GM19240 (cell line): ENCODE measurements around the gene MYBBP1A.

Experiments
- DNase-seq: peaks from one replicate; pipeline ENCODE4 v3.0.0; 2011; ENCODE audit warnings: low spot score; ENCODE audit not compliant: insufficient read length

The MYBBP1A gene

DNA sequence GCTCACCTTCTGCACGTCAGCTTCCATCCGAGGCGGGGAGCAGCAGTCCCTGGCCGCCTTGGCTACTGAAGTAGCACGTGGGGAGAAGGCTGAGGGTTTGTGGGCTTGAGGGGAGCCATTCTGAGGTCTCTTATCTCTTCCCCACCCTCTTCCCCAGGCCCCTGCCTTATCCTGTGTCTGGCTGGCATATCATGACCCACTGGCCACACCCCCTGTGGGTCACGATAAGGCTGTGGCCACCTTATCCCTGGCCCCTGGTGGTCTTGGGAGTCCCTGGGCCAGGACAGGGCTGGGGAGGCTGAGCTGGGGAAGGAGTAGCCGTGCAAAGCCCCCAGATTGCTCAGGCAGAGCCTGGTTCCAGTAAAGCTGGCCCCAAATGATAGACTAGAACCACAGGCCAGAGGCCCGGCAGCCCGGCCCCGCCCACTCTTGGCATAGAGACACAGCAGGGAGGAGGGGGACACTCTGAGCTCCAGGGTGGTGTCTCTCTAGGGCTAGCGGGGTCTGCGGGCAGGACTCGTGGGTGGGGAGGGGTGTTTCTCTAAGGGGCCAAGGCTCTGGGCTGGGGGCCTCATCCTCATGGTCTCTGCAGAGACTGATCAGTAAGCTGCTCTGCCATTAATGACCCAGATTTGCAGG, 48.9 kb downstream of the MYBBP1A start:
- DNase-seq: no peak

DNA sequence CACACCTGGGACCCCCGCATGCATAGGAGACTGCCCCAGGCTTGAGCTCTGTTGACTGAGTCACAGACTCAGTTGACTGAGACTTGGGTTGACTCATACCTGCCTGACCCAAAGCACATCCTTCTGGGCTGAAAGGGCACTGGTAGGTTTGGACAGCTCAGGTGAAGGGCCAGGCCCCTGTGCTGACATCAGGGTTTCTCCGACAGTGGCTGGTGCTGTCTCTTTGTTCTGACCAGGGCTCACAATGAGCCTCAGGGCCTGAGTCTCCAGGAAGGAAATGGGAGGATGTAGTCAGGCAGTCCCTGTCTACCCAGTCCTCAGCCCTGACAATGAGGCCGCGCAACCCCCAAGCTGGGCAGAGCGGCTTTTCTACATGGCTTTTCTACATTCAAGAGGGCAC, 50.0 kb downstream of the MYBBP1A start:
- DNase-seq: no peak

DNA sequence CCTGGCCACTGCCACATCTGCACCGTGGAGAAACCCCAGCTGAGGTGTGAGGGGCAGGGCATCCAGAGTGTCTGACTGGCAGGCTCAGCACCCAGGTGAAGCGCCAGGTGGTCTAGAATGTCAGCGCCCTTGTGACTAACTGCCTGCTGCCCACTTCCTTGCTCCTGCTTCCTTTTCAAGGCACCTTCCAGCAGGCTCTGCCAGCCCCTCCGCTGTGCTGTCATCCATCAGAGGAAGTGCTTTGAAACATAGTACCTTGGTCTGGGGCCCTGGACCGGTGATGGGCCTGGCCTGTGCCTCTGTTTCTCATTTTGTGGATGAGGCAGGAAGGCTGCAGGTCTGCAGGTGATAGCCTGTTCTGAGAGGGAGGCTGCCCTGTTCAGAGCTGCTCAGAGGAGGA, 51.0 kb downstream of the MYBBP1A start:
- no peak for DNase-seq

DNA sequence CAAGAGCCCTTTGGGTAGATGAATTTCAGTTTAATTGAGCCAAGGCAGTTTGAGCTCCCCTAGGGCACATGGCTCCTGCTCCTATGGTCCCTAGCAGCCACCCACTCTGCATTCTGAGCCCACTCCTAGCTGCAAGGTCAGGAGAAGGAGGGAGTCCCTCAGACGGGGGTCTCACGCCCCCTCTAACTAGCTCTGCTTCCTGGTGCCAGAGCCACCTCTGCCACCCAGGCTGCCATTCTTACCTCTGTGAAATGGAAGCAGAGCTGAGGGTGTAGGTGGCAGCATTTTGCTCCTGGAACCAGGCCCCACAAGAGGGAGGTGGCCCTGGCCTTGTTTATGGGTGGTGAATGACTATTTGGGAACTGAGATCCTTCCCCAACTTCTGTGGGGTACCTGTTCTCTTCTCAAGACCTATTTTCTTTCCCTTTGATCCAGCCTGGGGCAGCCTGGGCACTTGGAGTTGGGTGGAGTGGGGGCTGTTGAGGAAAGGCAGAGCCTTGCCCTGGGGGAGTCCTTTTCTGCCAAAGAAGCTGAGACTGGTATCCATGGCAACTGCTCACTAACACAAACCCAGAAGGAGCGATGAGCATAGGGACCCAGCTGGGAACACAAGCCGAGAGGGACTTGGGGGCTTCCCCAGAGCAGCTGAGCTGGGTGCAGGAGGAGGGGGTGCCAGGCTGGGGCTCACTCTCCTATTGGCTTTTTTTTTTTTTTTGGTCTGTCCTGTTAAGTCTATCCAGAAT, 51.7 kb downstream of the MYBBP1A start:
- DNase-seq: no peak

DNA sequence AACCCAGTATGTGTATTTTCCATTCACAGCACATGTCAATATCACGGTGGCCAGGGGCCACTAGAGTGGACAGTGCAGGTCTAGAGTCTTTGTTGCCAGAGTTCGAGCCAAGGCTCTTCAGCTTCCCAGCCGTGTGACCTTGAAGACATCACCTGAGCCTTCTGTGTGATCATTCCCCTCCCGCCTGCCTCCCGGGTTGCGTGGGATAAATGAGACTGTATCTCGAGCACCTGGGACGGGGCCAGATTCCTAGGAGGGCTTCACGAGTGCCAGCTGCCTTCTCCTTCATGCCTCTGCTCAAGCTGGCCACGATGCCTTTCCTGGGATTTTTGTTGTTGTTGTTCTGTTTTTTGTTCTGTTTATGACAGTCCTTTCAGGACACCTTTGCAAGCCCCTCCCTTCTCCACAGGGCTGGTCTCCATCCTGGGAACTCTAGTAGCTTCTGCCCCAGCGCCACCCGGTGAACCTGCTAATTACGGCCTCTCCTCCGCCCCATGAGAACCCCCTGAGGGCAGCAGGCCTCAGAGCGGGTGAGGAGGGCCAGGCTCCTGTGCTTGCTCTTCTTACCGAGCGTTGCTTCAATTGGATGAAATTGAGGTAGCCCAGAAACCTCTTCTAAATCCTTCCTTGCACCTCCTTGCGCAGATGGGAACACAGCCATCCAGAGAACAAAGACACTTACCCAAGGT, 52.6 kb downstream of the MYBBP1A start:
- no peak for DNase-seq

DNA sequence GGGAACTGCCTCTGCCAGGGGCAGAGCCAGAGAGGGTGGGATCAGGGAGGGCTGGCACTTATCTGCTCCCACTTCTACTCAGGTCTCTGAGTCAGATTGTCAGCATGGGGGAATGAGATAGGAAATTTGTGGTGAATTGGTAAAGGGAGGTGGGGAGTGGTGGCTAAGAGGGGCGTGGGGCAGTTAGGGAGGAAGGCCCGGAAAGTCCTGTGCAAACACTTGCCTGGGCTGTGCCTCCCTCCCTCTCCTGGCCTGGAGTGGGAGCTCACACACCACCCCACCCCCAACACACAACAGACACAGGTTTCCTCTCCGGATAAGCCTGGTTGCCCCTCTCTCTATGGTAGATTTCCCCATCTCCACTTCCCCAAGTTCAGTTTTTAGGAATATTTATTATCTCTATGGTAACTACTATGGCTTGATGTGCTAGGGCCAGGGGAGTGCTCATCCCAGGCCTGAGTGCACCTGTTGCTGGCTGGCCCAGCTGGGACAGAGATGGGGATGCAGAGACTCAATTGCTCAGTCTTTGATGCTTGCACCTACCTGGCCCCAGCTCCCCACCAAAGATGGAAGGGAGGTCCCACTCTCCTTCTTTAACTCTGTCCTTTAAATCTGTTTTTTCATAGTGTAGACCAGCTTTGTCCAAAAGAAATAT, 53.8 kb downstream of the MYBBP1A start:
- no peak for DNase-seq

DNA sequence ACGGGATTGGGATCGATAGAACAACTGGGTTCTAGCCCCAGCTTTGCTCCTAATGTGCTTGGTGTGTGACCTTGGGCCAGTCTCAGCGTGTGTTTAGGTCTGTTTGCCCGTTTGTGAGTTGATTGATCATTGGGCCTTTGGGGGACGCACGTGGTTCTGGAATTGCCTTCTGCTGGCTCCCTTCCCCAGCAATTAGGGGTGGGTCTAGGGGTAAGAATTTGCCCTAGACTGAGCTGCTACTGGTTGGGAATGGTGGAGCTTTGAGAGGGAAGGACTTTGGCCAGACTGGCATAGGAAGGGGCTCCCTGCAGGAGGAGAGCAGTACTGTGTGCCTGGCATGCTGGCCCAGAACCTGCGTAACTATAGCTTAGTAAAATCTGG, 55.0 kb downstream of the MYBBP1A start:
- DNase-seq: no peak

DNA sequence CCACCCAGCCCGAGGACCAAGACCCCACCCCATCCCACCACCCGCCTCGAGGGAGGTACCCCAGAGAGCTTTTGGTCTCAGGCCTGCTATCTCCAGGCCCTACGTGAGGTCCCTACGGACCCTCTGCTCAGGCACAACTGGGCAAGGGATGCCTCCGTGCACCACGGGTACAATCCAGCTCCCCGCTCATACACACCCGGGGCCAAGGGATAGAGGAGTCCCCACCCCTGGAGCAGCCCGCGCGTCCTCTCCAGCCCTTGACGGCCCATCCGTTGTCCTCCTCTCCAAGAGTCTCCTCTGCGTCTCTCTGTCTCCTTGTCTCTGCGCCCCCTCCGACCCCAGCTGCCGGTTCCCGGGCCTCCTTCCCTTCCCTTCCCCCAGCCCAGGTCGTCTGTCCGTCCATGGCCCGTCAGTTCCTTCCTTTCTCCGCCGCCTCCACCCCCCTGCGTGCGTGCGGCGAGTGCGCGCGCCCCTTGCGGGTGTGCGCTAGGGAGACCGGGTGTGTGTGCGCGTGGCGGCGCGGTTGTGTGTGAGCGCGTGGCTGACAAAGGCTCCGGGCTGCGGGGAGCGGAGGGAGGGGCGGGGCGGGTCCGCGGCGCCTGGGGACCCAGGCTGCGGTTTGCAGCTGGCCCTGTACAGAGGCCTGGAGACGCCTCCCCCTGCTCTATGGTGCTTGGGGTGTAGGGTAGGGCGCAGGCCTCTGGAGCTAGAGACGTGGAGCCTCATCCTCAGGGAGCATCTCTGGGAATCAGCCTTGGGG, 55.6 kb downstream of the MYBBP1A start:
- no peak for DNase-seq

DNA sequence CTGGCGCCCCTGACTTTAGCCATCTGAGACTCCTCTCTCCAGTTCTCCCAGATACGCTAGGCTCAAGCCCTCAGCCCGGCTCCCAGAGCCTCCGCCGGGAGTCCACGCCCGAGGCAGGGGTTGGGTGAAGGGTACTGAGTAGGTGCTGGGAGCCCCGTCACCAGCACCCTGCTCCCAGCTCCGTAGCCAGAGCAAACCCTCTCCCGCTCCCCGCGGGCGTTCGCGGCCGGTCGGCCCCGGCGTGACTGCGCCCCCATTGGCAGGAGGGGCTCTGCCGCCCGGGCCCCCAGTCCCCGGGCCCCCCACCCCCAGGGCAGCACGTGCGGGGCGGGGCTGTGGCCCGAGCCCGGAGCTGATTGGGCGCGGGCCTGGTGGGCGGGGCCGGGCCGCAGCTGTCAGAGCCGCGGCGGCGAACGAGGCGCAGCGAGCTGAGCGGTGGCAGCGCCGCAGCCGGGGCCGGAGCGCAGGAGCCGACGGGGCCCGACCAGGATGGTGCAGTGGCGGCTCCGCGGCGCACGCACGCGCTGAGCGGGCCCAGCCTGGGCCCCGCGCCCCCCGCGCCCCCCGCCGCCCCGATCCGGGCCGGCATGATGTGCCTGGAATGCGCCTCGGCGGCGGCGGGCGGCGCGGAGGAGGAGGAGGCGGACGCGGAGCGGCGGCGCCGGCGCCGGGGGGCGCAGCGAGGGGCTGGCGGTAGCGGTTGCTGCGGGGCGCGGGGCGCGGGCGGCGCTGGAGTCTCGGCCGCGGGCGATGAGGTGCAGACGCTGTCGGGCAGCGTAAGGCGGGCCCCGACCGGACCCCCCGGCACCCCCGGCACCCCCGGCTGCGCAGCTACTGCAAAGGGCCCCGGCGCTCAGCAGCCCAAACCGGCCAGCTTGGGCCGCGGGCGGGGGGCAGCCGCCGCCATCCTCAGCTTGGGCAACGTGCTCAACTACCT, 56.5 kb downstream of the MYBBP1A start, which contains the start of gene SPNS2:
SPNS2 (plus strand) TSS at position 421 of the 937 bp plus-strand sequence; CDS start at position 588, 167 bp downstream.
- DNase-seq: peak; percentile 86

DNA sequence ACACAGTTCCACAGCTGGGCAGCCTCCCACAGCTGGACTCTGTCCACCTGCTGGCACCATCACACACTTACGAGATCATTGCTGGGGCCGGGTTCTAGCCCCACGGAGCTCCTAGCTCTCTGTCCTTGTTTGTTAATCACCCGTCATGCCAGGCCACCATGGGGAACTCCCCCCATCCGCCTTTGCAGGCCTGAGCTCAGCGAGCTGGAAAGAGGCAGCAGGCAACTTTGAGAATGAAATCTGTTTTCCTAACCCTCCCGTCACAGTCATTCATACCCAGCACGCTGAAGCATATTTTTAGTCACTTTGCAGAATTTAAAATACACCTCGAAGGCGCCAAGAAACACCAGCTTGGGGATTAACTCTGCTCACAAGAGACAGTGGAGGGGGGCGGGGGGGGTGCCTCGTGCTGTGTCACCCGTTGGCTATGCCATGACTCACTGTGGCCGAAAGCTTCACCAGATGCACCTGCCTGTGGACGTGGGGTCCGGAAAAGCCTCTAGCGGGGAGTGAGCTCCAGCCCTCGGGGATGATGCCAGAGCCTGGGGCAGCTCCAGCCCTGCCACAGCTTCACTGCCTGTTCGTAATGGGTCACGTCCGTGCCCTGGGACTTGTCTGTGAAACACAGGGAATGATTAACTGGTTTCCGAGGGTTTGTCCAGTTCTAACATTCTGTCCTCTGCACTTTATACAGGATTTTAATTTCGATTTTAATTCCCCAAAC, 57.9 kb downstream of the MYBBP1A start:
- DNase-seq: peak; percentile 38

DNA sequence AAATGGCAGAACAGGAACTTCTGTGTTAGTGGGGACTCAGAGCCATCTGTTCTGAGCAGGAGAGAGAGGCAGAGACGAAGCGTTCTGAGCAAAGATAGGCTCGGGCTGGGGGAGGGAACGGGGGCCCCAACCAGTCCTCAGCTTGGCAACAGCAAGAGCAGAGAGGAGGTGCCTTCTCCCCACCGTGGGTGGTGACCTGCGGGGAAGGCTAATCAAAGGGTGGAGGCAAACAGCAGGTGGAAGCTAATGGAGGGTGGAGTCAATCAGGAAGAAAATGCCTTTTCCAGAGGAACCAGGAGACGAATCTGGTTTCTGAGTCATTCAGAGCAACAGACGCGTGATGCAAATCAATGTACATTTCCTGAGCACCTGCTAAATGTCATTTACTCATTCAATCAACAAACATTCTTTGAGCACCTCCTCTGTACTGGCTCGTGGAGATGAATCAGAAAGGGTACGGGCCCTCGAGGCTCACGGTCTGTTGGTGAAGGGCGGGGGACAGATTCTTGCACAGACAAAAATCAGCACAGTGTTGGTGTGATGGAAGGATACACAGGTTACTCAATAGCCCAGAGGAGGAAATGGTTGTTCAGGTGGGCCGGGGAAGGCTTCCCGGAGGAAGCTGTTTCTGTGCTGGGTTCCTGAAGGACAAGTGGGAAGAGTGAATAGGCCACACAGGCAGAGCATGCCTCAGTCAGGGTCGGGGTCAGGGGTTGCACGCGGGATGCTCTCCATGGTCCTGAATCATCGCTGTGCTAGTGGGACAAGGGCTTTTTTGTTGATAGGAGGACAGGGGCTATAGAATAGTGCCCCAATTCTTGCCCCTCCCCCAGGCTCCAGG, 62.2 kb downstream of the MYBBP1A start:
- DNase-seq: no peak

DNA sequence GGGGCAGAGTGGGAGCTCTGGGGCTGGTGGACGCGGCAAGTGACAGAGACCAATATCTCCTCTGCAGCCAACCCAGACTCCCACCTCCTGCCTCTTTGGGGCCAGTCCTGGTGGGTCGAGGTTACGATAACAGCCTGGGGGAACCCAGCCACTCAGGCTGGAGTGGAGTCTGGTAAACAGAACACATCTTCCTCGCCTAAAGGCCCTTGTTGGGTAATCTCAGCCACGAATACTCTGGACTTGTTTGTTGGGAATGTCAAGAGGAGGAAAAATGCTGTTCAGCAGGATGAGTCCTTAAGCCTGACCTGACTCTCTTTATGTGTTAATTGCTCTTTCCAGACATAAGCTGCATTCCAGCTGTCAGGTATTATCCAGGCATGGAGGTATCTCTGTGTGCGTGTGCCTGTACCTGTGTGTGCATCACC, 64.5 kb downstream of the MYBBP1A start:
- DNase-seq: no peak

DNA sequence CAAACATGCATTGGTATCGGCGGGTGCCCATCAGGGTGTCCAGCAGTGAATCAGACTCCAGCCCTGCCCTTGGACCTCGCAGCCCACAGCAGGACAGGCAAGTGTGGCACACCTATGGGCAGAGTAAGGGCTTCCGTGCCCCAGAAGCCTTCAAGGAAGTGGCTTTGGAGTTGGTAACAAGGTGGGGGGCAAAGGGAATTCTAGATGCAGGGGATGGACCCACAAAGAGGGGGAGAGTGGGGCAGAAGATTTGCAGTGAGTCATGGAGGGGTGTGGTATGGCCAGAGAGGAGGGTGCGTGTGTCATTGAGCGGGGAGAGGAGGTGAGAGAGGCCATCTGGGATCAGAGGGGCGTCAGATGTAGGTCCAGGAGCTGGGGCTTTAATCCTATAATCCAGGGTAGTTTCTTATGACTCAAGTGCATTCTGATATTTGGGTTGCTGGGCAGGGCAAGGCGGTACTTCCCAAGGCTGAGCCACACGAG, 65.0 kb downstream of the MYBBP1A start:
- no peak for DNase-seq

DNA sequence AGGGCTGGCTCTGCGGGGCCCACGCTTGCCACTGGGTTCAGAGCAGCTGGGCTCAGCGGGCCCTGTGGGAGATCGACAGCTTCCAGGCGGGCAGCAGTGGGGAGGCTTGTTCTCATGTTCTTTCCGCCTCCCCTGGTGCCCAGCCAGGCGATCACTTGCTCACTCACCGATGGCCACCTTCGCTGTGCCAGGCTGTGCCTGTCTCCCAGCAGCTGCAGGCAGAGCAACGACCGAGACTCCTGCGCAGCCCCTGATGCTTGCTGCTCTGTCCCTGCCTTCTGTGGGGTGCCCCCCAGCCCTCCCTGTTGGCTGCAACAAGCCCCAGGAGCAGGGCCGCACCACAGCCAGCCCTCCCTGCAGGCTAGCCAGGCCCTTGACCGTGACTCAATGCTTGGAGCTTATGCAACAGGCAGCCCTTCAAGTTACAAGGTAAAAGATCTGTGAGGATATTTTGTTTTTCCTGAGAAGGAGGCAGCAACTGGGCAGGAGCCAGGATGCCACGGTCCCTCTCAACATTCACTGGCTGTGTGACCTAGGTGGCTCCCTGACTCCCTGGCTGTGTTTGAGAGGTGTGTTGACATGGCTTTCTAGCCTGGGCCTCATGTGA, 66.1 kb downstream of the MYBBP1A start:
- DNase-seq: no peak
